Activated T-cell treated with anti-CD3 and anti-CD28 coated beads, Interleukin-2, amount 50 U/mL, for 72 hours (primary cell): ENCODE data around the gene LTC4S. TPM values are rescaled to one million over a fixed set of nuclear protein-coding genes. Genes with fewer than 3 reads are reported as not detected.

Experiments
- ATAC-seq, 2 donors: fragments of 150-1000 bp; cut with Tn5 transposase; replicated peaks in 1 of 2; 2 replicates each; pipeline ENCODE4 v1.10.0; 2021; ENCODE audit warnings: moderate library complexity in 2 of 2, mild to moderate bottlenecking in 1 of 2
- DNase-seq, 2 donors: peaks; one replicate each; pipeline ENCODE4 v3.0.0; 2021 to 2022; ENCODE audit warnings: mixed read lengths in 1 of 2
- H3K27ac Mint-ChIP-seq: one replicate; pipeline ENCODE4 v1.8.0; 2022; ENCODE audit warnings: mild to moderate bottlenecking, moderate library complexity, mixed read lengths
- H3K27me3 Mint-ChIP-seq: one replicate; pipeline ENCODE4 v1.8.0; 2022; ENCODE audit warnings: low read depth, mixed read lengths
- H3K36me3 Mint-ChIP-seq, 2 donors: one replicate each; pipeline ENCODE4 v1.8.0; 2022; ENCODE audit warnings: mixed read lengths in 2 of 2, mild to moderate bottlenecking in 1 of 2; ENCODE audit not compliant: insufficient read depth in 2 of 2
- H3K4me1 Mint-ChIP-seq: one replicate; pipeline ENCODE4 v1.8.0; 2022; ENCODE audit warnings: low read depth, mixed read lengths
- H3K4me3 Mint-ChIP-seq, 2 donors: one replicate each; pipeline ENCODE4 v1.8.0; 2022; ENCODE audit warnings: mild to moderate bottlenecking in 2 of 2, mixed read lengths in 2 of 2, moderate library complexity in 2 of 2
- H3K9me3 Mint-ChIP-seq, 2 donors: one replicate each; pipeline ENCODE4 v1.8.0; 2022; ENCODE audit warnings: mixed read lengths in 2 of 2
- total RNA-seq, 2 donors: library from RNA; stranded (reverse); gene quantifications; one replicate each; pipeline ENCODE4 v1.2.3, GENCODE V29; 2022

Gene LTC4S
- total RNA-seq, 2 donors from 2014 or later = 1.5 TPM

- H3K27me3 Mint-ChIP-seq = no peaks in the 10 kb centered on the region
- H3K36me3 Mint-ChIP-seq = peaks cover 0 to 11% of the 10 kb centered on the region in 2 donors
- no peaks in the 10 kb centered on the region for H3K9me3 Mint-ChIP-seq
- H3K4me3 Mint-ChIP-seq = no peak overlapping the region
- ATAC-seq (no peak), DNase-seq (no peak)
- peaks cover 40% of the 10 kb centered on the region for H3K4me1 Mint-ChIP-seq
- H3K27ac Mint-ChIP-seq = no peak overlapping the region
Observed at GRCh38 chr5:179800696-179801201, 7.0 kb downstream of the LTC4S start.

DNA sequence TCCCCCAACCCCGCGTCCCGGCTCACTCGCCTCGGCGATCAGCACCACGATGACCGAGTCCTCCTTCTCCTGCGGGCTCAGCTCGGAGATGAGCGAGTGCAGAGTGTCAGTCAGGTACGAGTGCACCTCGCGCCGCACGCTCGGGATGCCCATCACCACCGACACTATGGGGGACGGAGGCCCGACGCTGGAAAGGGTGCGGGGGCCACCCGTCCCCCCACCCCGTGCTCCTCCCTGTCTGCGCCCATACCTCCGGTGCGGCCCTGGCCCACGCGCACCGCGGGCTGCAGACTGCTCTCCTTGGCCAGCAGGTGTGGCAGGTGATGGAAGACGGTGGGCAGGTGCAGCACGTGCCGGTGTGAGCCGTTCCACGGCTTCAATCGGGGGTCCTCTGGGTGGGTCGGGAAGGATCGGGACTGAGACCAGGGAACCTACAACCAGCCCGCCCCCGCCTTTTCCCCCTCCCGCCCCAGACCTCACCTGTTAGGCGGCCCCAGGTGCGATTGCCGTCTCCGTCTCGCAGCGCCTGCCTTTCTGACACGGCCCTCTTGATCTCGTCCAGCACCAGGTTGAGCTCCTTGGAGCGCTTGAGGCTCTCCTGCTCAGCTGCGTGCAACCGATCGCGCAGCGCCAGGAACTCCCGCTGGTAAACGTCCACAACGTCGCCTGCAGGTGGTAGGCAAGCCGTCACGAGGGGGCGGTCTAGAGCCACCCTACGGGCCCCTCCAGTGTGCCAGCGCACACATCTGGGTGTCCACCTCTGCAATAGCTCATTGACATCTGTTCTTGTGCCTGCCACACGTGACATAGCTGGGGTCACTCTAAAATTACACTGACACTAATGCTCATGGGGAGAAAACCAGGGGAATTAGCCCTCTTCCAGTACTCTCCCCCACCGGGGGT lies 7.8 kb downstream of the LTC4S start:
- Mint-ChIP-seq H3K4me3 (no peak overlapping the region), H3K27me3 (no peaks in the 10 kb centered on the region), H3K4me1 (peaks cover 40% of the 10 kb centered on the region), H3K9me3 (no peaks in the 10 kb centered on the region), H3K36me3 (peaks cover 0 to 11% of the 10 kb centered on the region in 2 donors), H3K27ac (no peak overlapping the region)
- ATAC-seq (peak; percentile 42 to 45), DNase-seq (peak; percentile 88)

GRCh38 chr5:179802207-179802883 lies 8.6 kb downstream of the LTC4S start:
- no peak for DNase-seq
- no peak for ATAC-seq
- Mint-ChIP-seq H3K27me3 (no peaks in the 10 kb centered on the region), H3K4me1 (peaks cover 37% of the 10 kb centered on the region), H3K9me3 (no peaks in the 10 kb centered on the region), H3K27ac (peak overlapping the region; percentile 51), H3K4me3 (no peak overlapping the region), H3K36me3 (peaks cover 0 to 7% of the 10 kb centered on the region in 2 donors)

- peak overlapping the region; percentile 36 to 95 for H3K4me3 Mint-ChIP-seq
Observed at GRCh38 chr5:179802950-179803562, 9.3 kb downstream of the LTC4S start.

DNA sequence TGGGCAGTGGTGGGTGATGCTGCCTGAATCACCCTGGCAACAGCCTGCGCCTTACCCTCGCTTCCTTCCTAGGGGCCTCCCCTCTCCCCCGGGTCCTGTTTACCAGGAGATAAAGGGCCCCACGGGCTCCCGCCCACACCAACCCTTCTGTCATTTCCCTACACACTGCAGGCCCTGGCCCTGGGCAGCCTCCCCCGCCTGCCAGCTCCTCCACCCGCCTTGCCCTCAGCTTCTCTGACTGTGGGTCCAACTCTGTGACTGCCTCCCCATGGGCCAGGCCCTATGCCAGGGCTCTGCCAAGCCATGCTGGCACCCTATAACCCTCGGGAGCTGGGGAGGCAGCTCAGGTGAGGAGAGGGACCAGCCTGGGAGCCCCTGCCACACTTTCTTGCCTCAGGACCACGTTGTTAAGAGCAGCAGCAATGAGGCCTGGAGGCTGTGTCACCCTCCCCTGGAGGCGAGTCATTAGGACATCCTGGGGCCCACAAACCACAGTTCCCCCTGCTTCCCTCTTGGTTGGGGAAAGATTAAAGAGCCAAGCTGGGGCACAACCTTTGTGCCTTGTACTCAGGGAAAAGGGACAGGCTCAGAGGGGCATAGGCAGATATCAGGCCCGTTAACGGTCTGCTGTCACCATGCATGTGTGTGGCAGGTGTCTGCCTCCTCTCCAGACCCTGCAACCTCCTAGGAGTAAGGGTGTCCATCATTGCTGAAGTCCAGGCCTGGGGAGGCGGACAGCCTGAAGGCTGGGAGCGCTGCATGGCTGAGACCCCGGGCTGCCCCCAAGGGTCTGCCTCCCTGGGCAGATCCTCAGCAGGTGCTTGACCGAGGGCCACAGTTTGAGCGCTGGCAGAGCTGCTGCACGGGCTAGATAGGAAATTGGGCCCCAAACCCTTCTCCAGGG lies 10.1 kb downstream of the LTC4S start:
- DNase-seq = peak; percentile 75 to 80
- Mint-ChIP-seq H3K4me3 (peak overlapping the region; percentile 94 to 95), H3K4me1 (peaks cover 37% of the 10 kb centered on the region), H3K9me3 (no peaks in the 10 kb centered on the region), H3K36me3 (peaks cover 0 to 4% of the 10 kb centered on the region in 2 donors), H3K27me3 (no peaks in the 10 kb centered on the region), H3K27ac (no peak overlapping the region)
- peak; percentile 62 to 65 for ATAC-seq

More at GRCh38 chr5:179802950-179803562, 9.3 kb downstream of the LTC4S start:
- DNase-seq (no peak), ATAC-seq (no peak)
- Mint-ChIP-seq H3K27ac (no peak overlapping the region), H3K36me3 (peaks cover 0 to 4% of the 10 kb centered on the region in 2 donors), H3K4me1 (peaks cover 37% of the 10 kb centered on the region), H3K9me3 (no peaks in the 10 kb centered on the region), H3K27me3 (no peaks in the 10 kb centered on the region)

- no peak for DNase-seq
- no peak for ATAC-seq
- no peaks in the 10 kb centered on the region for H3K27me3 Mint-ChIP-seq
- peaks cover 37% of the 10 kb centered on the region for H3K4me1 Mint-ChIP-seq
- peak overlapping the region; percentile 63 for H3K27ac Mint-ChIP-seq
- H3K36me3 Mint-ChIP-seq = peaks cover 0 to 4% of the 10 kb centered on the region in 2 donors
- peak overlapping the region; percentile 94 to 95 for H3K4me3 Mint-ChIP-seq
- no peaks in the 10 kb centered on the region for H3K9me3 Mint-ChIP-seq
Observed at GRCh38 chr5:179804555-179804947, 10.8 kb downstream of the LTC4S start.

GRCh38 chr5:179805070-179805528 lies 11.3 kb downstream of the LTC4S start:
- DNase-seq = no peak
- Mint-ChIP-seq H3K4me1 (peaks cover 37% of the 10 kb centered on the region), H3K9me3 (no peaks in the 10 kb centered on the region), H3K4me3 (peak overlapping the region; percentile 94 to 95), H3K36me3 (peaks cover 0 to 4% of the 10 kb centered on the region in 2 donors), H3K27me3 (no peaks in the 10 kb centered on the region), H3K27ac (peak overlapping the region; percentile 79)
- ATAC-seq = no peak

- Mint-ChIP-seq H3K27me3 (no peaks in the 10 kb centered on the region), H3K36me3 (peaks cover 0 to 4% of the 10 kb centered on the region in 2 donors), H3K27ac (peak overlapping the region; percentile 79), H3K4me3 (peak overlapping the region; percentile 94 to 95), H3K9me3 (no peaks in the 10 kb centered on the region), H3K4me1 (peaks cover 37% of the 10 kb centered on the region)
- peak; percentile 51 to 59 for DNase-seq
- ATAC-seq = peak; percentile 9 to 30
Observed at GRCh38 chr5:179805529-179806249, 11.9 kb downstream of the LTC4S start.

DNA sequence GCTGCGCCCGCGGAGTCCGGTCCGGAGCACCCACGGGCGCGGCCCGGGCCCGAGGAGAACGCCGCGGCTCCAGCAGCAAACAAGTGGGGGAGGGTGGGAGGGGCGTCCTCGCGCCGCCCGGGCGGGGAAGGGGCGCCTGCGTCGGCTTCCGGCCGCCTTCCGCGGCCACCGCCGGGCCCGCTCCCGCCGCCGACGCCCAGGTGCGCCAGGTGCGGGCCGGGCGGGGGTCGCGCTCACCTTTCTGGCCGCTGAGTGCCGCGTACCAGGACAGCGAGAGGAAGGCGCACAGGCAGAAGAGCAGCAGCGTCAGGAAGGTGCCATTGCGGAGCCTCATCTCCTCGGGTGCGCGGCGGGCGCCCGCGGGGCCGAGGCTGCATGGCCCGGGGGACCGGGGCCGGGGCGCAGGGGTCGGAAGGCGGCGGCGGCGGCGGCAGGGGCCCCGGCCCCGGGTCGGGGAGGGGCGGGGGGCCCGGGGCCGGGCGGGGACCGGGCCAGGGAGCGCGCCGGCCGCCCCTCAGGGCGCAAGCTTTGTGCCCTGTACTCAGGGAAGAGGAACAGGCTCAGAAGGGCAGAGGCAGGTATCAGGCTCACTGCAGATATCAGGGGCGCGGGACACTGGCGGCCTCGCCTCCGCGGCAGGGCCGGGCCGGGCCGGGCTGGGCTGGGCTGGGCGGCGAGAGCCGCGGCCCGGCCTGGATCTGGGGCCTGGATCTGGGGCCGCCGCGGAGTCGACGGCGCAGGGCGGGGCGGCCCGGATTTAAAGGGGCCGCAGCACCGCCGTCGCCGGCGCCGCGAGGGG lies 12.7 kb downstream of the LTC4S start, which contains the start of gene MGAT4B:
TSS of gene MGAT4B (minus strand) at position 617 of the 799 bp plus-strand sequence. CDS start at position 334, 283 bp downstream.
- H3K36me3 Mint-ChIP-seq = peaks cover under 1 to 4% of the 10 kb centered on the region in 2 donors
- DNase-seq (peak; percentile 71 to 84), ATAC-seq (peak; percentile 76)
- no peaks in the 10 kb centered on the region for H3K27me3 Mint-ChIP-seq
- H3K27ac Mint-ChIP-seq = no peak within 1 kb of the TSS
- peaks cover 36% of the 10 kb centered on the region for H3K4me1 Mint-ChIP-seq
- H3K4me3 Mint-ChIP-seq = peak within 1 kb of the TSS; percentile 94 to 95
- no peaks in the 10 kb centered on the region for H3K9me3 Mint-ChIP-seq

DNA sequence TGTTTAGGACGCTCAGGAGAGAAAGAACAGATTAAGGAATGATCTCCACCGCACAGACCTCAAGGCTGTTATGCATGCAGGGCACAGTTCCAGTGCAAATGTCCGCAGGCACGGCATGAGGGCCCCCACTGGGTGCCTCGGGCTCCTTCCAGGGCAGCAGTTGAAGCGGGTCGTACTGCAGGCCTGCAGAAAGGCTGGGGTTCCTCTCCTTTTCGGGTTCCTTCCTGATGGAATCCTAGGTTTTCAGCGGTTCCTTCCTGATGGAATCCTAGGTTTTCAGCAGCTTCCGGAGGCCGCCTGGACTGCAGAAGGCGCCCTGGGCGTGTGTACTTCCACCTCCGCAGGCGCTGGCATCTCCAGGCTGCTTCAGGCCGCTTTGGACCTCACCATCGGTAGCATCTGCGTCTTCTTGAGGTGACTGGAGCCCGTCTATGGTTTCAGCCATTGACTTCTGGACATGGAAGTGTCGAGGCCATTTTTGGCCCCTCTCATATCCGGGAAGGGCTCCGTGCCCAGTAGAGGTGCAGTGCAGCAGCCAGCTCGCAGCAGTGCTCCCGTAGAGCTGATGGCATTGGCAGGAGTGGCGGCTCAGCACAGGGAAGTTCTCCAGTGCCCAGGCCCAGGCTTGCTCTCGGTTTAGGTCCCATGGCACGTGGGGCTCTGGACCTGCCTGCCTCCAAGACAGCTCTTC lies 18.5 kb downstream of the LTC4S start:
- Mint-ChIP-seq H3K36me3 (peaks cover 4 to 6% of the 10 kb centered on the region in 2 donors), H3K27ac (no peak overlapping the region), H3K27me3 (no peaks in the 10 kb centered on the region), H3K9me3 (no peaks in the 10 kb centered on the region), H3K4me3 (no peak overlapping the region), H3K4me1 (peaks cover under 1% of the 10 kb centered on the region)
- ATAC-seq (no peak), DNase-seq (no peak)
